Osteocyte (in vitro differentiated cells): ENCODE data around the gene GATAD2B. TPM values are rescaled to one million over a fixed set of nuclear protein-coding genes. Genes with fewer than 3 reads are reported as not detected.
"Not testable (repeated sequence)": the region's sequence is repeated elsewhere in the genome, so short reads cannot be mapped to it uniquely, and the experiment has no call there.

ENCODE experiments used
- DNase-seq: peaks from one replicate; pipeline ENCODE4 v3.0.0; 2021; ENCODE audit warnings: mixed read lengths; ENCODE audit not compliant: unreplicated experiment; ENCODE audit errors: extremely low spot score
- H3K27ac Mint-ChIP-seq: one replicate; pipeline ENCODE4 v1.8.0; 2021; ENCODE audit warnings: mild to moderate bottlenecking, mixed read lengths; ENCODE audit not compliant: unreplicated experiment
- H3K27me3 Mint-ChIP-seq: one replicate; pipeline ENCODE4 v1.8.0; 2021; ENCODE audit warnings: mixed read lengths; ENCODE audit not compliant: unreplicated experiment
- H3K36me3 Mint-ChIP-seq: one replicate; pipeline ENCODE4 v1.8.0; 2021; ENCODE audit warnings: mixed read lengths; ENCODE audit not compliant: unreplicated experiment
- H3K4me1 Mint-ChIP-seq: one replicate; pipeline ENCODE4 v1.8.0; 2021; ENCODE audit warnings: mixed read lengths; ENCODE audit not compliant: unreplicated experiment
- H3K4me3 Mint-ChIP-seq: one replicate; pipeline ENCODE4 v1.8.0; 2021; ENCODE audit warnings: mild to moderate bottlenecking, moderate library complexity, mixed read lengths; ENCODE audit not compliant: unreplicated experiment
- H3K9me3 Mint-ChIP-seq: one replicate; pipeline ENCODE4 v1.8.0; 2021; ENCODE audit warnings: mixed read lengths; ENCODE audit not compliant: unreplicated experiment
- total RNA-seq: library from RNA; stranded (reverse); gene quantifications from 2 replicates; pipeline ENCODE4 v1.2.1, GENCODE V29; 2021
- TF ChIP-seq, protein P1 (sequence below): fragments of 200-600 bp; sonication (generic); IDR thresholded peaks from 2 replicates; pipeline ENCODE4 v1.5.0; 2021; ENCODE audit warnings: antibody characterized with exemption, mild to moderate bottlenecking, moderate library complexity

GATAD2B gene
- total RNA-seq, 1 donor from 2014 or later: 66.7 TPM

GRCh38 chr1:153849487-153850185, 73.1 kb downstream of the GATAD2B start:
- no peak for DNase-seq
- no peaks in the 10 kb centered on the region for H3K9me3 Mint-ChIP-seq
- no peak overlapping the region for H3K27ac Mint-ChIP-seq
- peaks cover 17% of the 10 kb centered on the region for H3K36me3 Mint-ChIP-seq
- H3K4me1 Mint-ChIP-seq: no peaks in the 10 kb centered on the region
- H3K4me3 Mint-ChIP-seq: no peak overlapping the region
- no peaks in the 10 kb centered on the region for H3K27me3 Mint-ChIP-seq
- TF ChIP-seq, protein P1, sequence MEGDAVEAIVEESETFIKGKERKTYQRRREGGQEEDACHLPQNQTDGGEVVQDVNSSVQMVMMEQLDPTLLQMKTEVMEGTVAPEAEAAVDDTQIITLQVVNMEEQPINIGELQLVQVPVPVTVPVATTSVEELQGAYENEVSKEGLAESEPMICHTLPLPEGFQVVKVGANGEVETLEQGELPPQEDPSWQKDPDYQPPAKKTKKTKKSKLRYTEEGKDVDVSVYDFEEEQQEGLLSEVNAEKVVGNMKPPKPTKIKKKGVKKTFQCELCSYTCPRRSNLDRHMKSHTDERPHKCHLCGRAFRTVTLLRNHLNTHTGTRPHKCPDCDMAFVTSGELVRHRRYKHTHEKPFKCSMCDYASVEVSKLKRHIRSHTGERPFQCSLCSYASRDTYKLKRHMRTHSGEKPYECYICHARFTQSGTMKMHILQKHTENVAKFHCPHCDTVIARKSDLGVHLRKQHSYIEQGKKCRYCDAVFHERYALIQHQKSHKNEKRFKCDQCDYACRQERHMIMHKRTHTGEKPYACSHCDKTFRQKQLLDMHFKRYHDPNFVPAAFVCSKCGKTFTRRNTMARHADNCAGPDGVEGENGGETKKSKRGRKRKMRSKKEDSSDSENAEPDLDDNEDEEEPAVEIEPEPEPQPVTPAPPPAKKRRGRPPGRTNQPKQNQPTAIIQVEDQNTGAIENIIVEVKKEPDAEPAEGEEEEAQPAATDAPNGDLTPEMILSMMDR: no peak

DNA sequence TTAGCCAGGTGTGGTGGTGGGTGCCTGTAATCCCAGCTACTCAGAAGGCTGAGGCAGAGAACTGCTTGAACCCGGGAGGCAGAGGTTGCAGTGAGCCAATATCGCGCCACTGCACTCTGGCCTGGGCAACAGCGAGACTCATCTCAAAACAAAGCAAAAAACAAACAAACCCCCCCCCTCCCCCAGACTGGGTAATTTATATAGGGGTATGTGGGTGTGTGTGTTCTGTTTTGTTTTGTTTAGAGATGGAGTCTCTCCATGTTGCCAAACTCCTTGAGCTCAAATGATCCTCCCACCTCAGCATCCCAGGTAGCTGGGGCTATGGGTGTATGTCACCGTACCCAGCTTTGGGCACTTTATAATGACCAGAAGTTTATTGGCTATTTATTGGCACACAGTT, 74.0 kb downstream of the GATAD2B start:
- Mint-ChIP-seq H3K9me3 (no peaks in the 10 kb centered on the region), H3K36me3 (peaks cover 15% of the 10 kb centered on the region), H3K4me3 (no peak overlapping the region), H3K27me3 (no peaks in the 10 kb centered on the region), H3K27ac (no peak overlapping the region), H3K4me1 (no peaks in the 10 kb centered on the region)
- no peak for DNase-seq
- TF ChIP-seq, protein P1: no peak

- H3K9me3 Mint-ChIP-seq: no peaks in the 10 kb centered on the region
- H3K36me3 Mint-ChIP-seq: peaks cover 7% of the 10 kb centered on the region
- no peaks in the 10 kb centered on the region for H3K27me3 Mint-ChIP-seq
- H3K27ac Mint-ChIP-seq: no peak overlapping the region
- H3K4me1 Mint-ChIP-seq: peaks cover 4% of the 10 kb centered on the region
- DNase-seq: no peak
- TF ChIP-seq, protein P1: no peak
- no peak overlapping the region for H3K4me3 Mint-ChIP-seq
These were observed 77.6 kb downstream of the GATAD2B start for GRCh38 chr1:153845158-153845557.

DNA sequence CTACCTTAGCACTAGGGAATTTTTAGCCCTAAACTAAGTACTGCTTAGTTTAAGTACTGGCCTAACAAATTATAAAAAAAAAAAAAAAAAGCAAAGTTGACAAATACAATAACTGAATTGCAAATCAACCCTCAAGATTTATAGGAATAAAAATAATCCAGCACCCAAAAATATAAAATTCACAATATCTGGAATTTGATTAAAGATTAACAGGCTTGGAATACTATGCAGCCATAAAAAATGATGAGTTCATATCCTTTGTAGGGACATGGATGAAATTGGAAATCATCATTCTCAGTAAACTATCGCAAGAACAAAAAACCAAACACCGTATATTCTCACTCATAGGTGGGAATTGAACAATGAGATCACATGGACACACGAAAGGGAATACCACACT, 78.4 kb downstream of the GATAD2B start:
- not testable (repeated sequence) for H3K9me3 Mint-ChIP-seq, H3K4me3 Mint-ChIP-seq, DNase-seq, H3K36me3 Mint-ChIP-seq, H3K27me3 Mint-ChIP-seq, H3K27ac Mint-ChIP-seq, H3K4me1 Mint-ChIP-seq

- Mint-ChIP-seq H3K36me3 (peaks cover 8% of the 10 kb centered on the region), H3K9me3 (no peaks in the 10 kb centered on the region), H3K4me1 (peaks cover 4% of the 10 kb centered on the region), H3K27me3 (no peaks in the 10 kb centered on the region), H3K4me3 (no peak overlapping the region), H3K27ac (no peak overlapping the region)
- no peak for DNase-seq
- TF ChIP-seq, protein P1: no peak
These were observed 80.7 kb downstream of the GATAD2B start for GRCh38 chr1:153842006-153842471.
